HG02943 (cell line): ENCODE data around the gene SPDYE3.
"Not testable (repeated sequence)": the region's sequence is repeated elsewhere in the genome, so short reads cannot be mapped to it uniquely, and the experiment has no call there.

ENCODE experiments used
- ATAC-seq: cut with Tn5 transposase; IDR thresholded peaks from one replicate; pipeline ENCODE4 v1.9.1; 2021; ENCODE audit warnings: mild to moderate bottlenecking, low read depth, moderate library complexity; ENCODE audit not compliant: unreplicated experiment

Gene SPDYE3

GRCh38 chr7:100307402-100307801, at the start of gene SPDYE3:
Gene SPDYE3, plus strand, starts transcription at chr7:100307702. Its CDS starts 184 bp downstream, at chr7:100307886.
- ATAC-seq: not testable (repeated sequence)

DNA sequence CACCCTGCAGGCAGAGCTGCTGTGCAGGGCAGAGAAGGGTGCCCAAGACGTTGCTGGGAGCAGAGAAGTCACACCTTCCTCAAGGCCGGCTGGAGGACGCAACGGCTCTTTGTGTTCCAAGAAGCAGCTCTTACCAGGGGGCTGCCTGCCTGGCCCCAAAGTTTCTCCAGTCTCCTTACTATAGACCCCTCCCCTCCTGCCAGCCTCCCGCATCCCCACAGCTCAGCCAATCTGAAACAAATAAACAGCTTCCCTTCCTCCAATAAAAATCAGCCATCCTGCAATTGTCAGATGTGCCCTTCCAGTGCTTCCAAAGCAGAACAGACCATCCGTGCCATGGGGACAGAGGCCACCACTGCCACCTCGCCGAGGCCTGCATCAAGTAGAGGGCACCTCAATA, 47.5 kb upstream of the SPDYE3 start:
- ATAC-seq: not testable (repeated sequence)

DNA sequence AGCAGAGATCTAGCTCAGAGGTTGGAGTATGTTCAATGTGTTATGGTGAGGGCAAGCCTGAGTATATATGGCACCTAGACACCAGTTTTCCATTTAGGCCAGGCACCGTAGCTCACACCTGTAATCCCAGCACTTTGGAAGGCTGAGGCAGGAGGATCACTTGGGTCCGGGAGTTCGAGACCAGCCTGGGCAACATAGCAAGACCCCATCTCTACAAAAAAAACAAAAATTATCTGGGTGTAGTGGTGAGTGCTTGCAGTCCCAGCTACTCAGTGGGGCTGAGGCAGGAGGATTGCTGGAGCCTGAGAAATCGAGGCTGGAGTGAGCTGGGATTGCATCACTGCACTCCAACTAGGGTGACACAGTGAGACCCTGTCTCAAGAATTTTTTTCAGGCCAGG, 44.6 kb upstream of the SPDYE3 start:
- ATAC-seq: not testable (repeated sequence)

DNA sequence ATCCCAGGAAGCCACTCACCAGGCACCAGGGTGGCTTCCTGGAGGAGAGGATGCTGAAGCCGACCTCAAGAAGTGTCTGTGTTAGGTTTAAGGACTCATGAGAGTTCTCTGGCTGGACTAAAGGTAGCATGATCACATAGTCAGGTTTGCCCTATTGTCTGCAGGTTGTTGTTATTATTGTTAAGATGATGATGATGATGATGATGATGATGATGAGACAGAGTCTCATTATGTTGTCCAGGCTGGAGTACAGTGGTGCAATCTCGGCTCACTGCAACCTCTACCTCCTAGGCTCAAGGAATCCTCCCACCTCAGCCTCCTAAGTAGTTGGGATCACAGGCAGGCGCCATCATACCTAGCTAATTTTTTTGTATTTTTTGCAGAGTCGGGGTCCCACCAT, 43.3 kb upstream of the SPDYE3 start:
- ATAC-seq: not testable (repeated sequence)

DNA sequence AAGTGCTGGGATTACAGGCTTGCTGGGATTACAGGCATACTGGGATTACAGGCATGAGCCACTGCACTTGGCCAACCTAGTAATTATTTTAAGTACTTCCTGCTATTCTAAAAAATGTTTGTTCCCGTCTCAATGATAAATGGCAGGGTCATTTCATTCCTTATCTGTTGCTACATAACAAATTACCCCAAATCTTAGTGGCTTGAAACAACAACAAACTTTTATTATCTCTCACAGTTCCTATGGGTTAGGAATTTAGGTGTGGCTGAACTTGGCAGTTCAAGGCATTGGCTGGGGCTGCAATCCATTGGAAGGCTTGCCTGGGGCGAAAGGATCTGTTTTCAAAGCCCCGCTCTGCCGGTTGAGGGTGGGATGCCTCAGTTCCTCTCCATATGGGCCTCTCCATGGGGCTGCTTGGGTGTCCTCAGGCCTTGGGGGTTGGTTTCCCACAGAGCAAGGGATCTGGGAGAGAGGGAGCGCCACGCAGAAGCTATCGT, 42.8 kb upstream of the SPDYE3 start:
- ATAC-seq: not testable (repeated sequence)

DNA sequence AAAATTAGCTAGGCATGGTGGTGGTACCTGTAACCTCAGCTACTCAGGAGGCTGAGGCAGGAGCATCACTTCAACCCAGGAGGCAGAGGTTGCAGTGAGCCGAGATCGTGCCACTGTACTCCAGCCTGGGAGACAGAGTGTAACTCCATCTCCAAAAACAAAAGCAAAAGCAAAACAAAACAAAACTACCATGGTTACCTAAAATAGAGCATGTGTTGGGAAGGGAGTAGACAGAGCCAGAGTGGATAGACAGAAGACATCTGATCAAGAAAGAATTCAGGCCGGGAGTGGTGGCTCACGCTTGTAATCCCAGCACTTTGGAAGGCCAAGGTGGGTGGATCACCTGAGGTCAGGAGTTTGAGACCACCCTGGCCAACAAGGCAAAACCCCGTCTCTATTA, 41.7 kb upstream of the SPDYE3 start:
- ATAC-seq: not testable (repeated sequence)

- no peak for ATAC-seq
Observed at GRCh38 chr7:100266576-100267354, 40.7 kb upstream of the SPDYE3 start.

GRCh38 chr7:100267648-100268047, 39.9 kb upstream of the SPDYE3 start:
- no peak for ATAC-seq

DNA sequence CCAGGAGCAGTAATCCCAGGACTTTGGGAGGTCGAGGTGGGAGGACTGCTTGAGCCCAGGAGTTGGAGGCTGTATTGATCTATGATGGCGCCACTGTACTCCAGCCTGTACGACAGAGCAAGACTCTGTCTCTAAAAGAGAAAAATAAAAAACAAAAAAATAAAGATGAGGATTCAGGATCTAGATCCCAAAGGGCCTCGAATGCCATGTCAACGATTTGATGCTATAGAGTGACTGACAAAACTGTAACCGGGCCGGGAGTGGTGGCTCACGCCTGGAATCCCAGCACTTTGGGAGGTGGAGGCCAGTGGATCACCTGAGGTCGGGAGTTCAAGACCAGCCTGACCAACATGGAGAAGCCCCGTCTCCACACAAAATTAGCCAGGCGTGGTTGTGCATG, 38.6 kb upstream of the SPDYE3 start:
- not testable (repeated sequence) for ATAC-seq

GRCh38 chr7:100269306-100270045, 38.0 kb upstream of the SPDYE3 start:
- ATAC-seq: not testable (repeated sequence)

DNA sequence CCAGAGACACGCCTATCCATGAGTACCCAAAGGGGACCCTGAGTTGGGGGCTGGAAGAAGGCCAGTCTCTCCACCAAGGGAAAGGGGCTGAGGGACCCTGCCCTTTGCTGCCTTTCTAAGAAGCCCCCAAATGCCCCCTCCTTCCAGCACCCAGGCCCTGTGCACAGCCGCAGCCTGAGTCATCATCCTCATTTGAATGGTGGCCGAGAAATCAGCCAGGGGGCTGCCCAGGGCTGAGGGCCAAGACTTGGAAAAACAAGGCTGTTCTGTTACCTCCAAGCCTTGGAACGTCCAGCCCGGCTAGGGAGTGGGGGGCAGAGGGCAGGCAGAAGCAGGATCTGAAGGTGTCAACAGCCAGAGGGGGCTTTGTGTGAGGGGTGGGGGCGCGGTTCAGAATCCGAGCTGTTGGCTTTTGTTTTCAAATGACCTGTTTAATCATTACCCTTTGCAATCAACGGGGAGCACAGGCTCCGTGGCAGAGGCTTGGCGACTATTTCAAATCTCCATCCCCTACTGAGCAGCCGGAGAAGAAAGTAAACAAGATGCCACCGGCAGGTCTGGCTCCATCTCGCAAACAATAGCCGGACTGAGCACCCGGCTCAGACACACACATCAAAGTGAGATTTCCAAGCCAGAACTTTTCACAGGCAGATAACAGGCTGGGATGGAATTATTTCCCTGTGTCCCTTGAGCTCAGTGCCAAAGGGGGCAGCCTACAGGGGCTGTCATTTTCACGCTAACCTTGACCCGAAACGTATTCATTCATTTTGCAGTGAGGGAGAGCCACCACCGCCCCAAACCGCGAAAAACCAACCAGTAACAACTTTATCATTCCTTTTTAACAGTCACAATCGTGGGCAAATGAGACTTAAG, 37.2 kb upstream of the SPDYE3 start:
- not testable (repeated sequence) for ATAC-seq

DNA sequence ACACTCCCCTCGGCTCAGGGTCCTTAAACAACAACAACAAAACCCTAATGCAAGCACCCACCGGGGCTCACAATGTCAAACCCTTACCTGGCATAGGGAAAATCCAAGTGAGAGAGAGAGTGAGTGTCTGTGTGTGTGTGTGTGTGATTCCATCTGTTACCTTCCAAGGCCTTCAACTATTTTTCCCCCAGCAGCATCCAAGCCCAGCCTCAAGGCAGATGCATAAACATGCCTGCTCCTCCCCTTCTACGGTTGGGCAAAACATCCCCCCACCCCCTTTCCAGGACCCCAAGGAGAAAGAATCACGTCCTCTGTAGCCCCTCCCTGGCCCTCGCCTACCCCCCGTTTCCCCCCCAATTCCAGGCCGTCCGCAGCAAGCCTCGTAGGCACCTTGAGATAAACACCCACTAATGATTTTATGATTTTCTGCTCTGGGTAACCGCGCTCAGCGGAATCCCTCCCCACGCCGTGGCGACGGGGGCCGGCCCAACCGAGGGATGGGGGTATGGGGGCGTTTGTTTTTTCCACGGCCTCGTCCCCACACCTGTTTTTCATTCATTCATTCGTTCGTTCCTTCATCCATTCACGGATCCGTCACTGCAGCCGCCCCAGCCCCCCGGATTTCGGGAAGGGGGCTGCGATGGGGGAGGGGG, 36.4 kb upstream of the SPDYE3 start:
- ATAC-seq: not testable (repeated sequence)

DNA sequence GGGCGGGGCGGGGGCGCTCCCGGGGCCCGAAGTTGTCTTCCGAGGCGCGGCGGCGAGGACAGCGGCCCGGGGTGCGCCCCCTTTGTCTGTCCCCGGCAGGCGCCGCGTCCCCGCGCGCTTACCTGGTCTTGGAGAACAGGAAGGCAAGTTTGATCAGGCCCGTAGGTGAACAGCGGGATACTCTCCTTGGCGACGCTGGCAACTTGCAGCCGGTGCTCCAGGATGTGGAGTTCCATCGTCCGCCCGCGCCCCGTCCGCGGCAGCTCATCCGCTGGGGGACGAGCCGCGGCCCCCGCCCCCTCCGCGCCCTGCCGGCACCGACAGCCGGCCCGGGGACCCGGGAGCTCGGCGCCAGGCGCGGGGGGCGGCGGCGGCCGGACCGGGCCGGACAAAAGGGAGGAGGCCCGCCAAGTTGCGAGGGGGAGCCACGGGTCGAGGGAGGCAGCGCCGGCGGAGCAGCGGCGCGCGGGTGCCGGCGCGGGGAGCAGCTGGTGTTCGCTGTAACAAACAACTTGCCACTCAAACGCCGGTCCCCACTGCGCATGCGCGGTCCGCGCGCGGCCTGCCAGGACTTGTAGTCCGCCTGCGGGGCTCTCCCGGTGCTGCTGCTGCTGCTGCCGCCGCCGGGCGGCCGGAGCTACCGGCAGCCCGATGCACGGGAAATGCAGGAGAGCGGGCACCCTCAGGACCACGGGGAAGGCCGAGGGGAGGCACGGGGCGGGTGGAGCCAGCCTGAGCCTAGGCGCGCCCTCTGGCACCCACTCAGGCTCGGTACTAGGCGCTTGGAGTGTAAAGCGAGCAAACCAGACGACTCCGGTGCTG, 35.6 kb upstream of the SPDYE3 start:
- ATAC-seq: peak; percentile 85

DNA sequence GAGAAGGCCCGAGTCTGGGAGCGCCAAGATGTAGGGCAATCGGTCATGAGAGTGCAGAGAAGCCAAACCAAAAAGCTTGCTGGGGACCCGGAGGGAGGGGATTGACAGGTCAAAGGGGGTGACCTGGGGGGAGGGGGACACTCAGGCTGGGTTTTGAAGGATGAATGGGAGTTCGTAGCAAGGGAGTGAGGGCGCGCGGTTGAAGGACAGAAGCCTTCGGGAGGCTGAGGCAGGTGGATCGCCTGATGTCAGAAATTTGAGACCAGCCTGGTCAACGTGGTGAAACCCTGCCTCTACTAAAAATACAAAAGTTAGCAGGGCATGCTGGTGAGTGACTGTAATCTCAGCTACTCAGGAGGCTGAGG, 35.0 kb upstream of the SPDYE3 start:
- ATAC-seq: not testable (repeated sequence)

- no peak for ATAC-seq
Observed at GRCh38 chr7:100275120-100275519, 32.4 kb upstream of the SPDYE3 start.

DNA sequence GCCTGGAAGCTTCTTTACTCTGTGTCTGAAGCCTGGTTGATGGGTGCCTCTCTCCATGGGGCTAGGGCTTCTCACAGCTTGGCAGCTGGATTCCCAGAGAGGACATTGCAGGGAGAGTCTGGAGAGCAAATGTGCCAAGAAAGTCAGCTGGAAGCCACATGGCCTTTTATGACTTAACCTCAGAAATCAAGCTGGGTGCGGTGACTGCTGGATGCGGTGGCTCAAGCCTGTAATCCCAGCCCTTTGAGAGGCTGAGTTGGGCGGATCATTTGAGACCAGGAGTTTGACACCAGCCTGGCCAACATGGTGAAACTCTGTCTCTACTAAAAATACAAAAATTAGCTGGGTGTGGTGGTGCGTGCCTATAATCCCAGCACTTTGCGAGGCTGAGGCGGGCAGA, 31.4 kb upstream of the SPDYE3 start:
- not testable (repeated sequence) for ATAC-seq

GRCh38 chr7:100282069-100282608, 25.4 kb upstream of the SPDYE3 start:
- ATAC-seq: not testable (repeated sequence)

- ATAC-seq: not testable (repeated sequence)
Observed at GRCh38 chr7:100283147-100283546, 24.4 kb upstream of the SPDYE3 start.
